HEK293 (cell line): ENCODE results near the gene PACS2.

Source experiments
- CTCF ChIA-PET: fragments of 350-600 bp; formaldehyde crosslinking; extraction: SDS; loops from one replicate; lab custom pipeline; 2021; ENCODE audit warnings: antibody characterized with exemption; lab: Yijun Ruan, JAX
- POLR2A ChIA-PET: fragments of 300-600 bp; formaldehyde crosslinking; extraction: SDS; loops from one replicate; lab custom pipeline; 2020; ENCODE audit warnings: antibody characterized with exemption, inconsistent platforms; lab: Yijun Ruan, JAX
- H3K27ac ChIP-seq: fragments of 200-500 bp; sonication (Bioruptor generic); 2 replicates; pipeline ENCODE4 v1.5.1; 2014; ENCODE audit warnings: low read depth, low read length, control low read depth, inconsistent platforms; ENCODE audit errors: extremely low read depth
- H3K36me3 ChIP-seq, 2 experiments: fragments of 200-500 bp in 1 of 2; sonication (Bioruptor generic) in 1 of 2; 1 replicate in 1 of 2; 2 replicates in 1 of 2; pipeline ENCODE4 v1.5.1; 2014 to 2017; ENCODE audit warnings: inconsistent platforms in 2 of 2, low read length in 2 of 2; ENCODE audit not compliant: control insufficient read depth in 2 of 2, insufficient read depth in 1 of 2
- H3K4me1 ChIP-seq: fragments of 200-500 bp; sonication (Bioruptor generic); 2 replicates; pipeline ENCODE4 v1.5.1; 2014; ENCODE audit warnings: mild to moderate bottlenecking, low read length, inconsistent platforms; ENCODE audit not compliant: control insufficient read depth, insufficient read depth
- H3K4me3 ChIP-seq: 2 replicates; pipeline ENCODE4 v1.5.1; 2011; ENCODE audit warnings: low read depth, mild to moderate bottlenecking, control low read depth, low read length, moderate library complexity
- H3K9me3 ChIP-seq: fragments of 200-500 bp; sonication (Bioruptor generic); 2 replicates; pipeline ENCODE4 v1.5.1; 2014; ENCODE audit warnings: low read depth, low read length, inconsistent platforms; ENCODE audit not compliant: control insufficient read depth, insufficient read depth
- ATF2 ChIP-seq: fragments of 450-650 bp; formaldehyde crosslinking; IDR thresholded peaks from 2 replicates; pipeline ENCODE4 v1.5.1; 2016; ENCODE audit warnings: missing biosample characterization, missing genetic modification characterization, low read depth
- KLF1 ChIP-seq: fragments of 450-650 bp; formaldehyde crosslinking; IDR thresholded peaks from 2 replicates; pipeline ENCODE4 v1.5.1; 2016; ENCODE audit warnings: missing biosample characterization, missing genetic modification characterization
- KLF16 ChIP-seq: fragments of 450-650 bp; formaldehyde crosslinking; IDR thresholded peaks from 2 replicates; pipeline ENCODE4 v1.5.1; 2017; ENCODE audit warnings: missing biosample characterization, missing genetic modification characterization
- PATZ1 ChIP-seq: fragments of 450-650 bp; formaldehyde crosslinking; IDR thresholded peaks from 2 replicates; pipeline ENCODE4 v1.5.1; 2016; ENCODE audit warnings: missing biosample characterization, missing genetic modification characterization
- SALL2 ChIP-seq: fragments of 450-650 bp; formaldehyde crosslinking; IDR thresholded peaks from 2 replicates; pipeline ENCODE4 v1.5.0; 2017; ENCODE audit warnings: missing biosample characterization, mild to moderate bottlenecking, missing genetic modification characterization, borderline replicate concordance
- SP3 ChIP-seq: fragments of 450-650 bp; formaldehyde crosslinking; IDR thresholded peaks from 2 replicates; pipeline ENCODE4 v1.5.1; 2016; ENCODE audit warnings: missing biosample characterization, missing genetic modification characterization
- ZBTB11 ChIP-seq: fragments of 450-650 bp; formaldehyde crosslinking; conservative IDR thresholded peaks from 2 replicates; pipeline ENCODE4 v1.5.1; 2016; ENCODE audit warnings: low read depth, missing biosample characterization, missing genetic modification characterization
- ZNF121 ChIP-seq: fragments of 450-650 bp; formaldehyde crosslinking; IDR thresholded peaks from 2 replicates; pipeline ENCODE4 v1.5.1; 2016; ENCODE audit warnings: missing biosample characterization, missing genetic modification characterization
- ZNF133 ChIP-seq: fragments of 450-650 bp; formaldehyde crosslinking; IDR thresholded peaks from 2 replicates; pipeline ENCODE4 v1.5.1; 2016; ENCODE audit warnings: missing biosample characterization, missing genetic modification characterization
- ZNF140 ChIP-seq: fragments of 450-650 bp; formaldehyde crosslinking; IDR thresholded peaks from 2 replicates; pipeline ENCODE4 v1.5.1; 2016; ENCODE audit warnings: missing biosample characterization, missing genetic modification characterization
- ZNF148 ChIP-seq: fragments of 450-650 bp; formaldehyde crosslinking; IDR thresholded peaks from 2 replicates; pipeline ENCODE4 v1.5.0; 2017; ENCODE audit warnings: missing biosample characterization, missing genetic modification characterization, borderline replicate concordance
- ZNF19 ChIP-seq: fragments of 450-650 bp; formaldehyde crosslinking; IDR thresholded peaks from 2 replicates; pipeline ENCODE4; 2016; ENCODE audit warnings: missing biosample characterization, missing genetic modification characterization, low read depth
- ZNF214 ChIP-seq: fragments of 450-650 bp; formaldehyde crosslinking; IDR thresholded peaks from 2 replicates; pipeline ENCODE4 v1.5.1; 2017; ENCODE audit warnings: missing biosample characterization, mild to moderate bottlenecking, missing genetic modification characterization, borderline replicate concordance
- ZNF37A ChIP-seq: fragments of 450-650 bp; IDR thresholded peaks from 2 replicates; pipeline ENCODE4 v1.5.1; 2018; ENCODE audit warnings: missing biosample characterization, missing genetic modification characterization
- ZNF391 ChIP-seq: fragments of 450-650 bp; formaldehyde crosslinking; IDR thresholded peaks from 2 replicates; pipeline ENCODE4 v1.5.1; 2016; ENCODE audit warnings: low read depth, missing biosample characterization, missing genetic modification characterization, borderline replicate concordance
- ZNF549 ChIP-seq: fragments of 450-650 bp; IDR thresholded peaks from 2 replicates; pipeline ENCODE4 v1.5.1; 2018; ENCODE audit warnings: missing biosample characterization, missing genetic modification characterization, mild to moderate bottlenecking, inconsistent platforms, moderate library complexity
- ZNF624 ChIP-seq: fragments of 450-650 bp; formaldehyde crosslinking; IDR thresholded peaks from 2 replicates; pipeline ENCODE4 v1.5.1; 2017; ENCODE audit warnings: missing biosample characterization, missing genetic modification characterization

Gene PACS2

GRCh38 chr14:105398726-105399465, 84.3 kb downstream of the PACS2 start (continued):
- no peak for TF ChIP-seq PATZ1 (tag by site-specific recombination)
- no peak for TF ChIP-seq ZNF391 (tag by site-specific recombination)
- no peak for TF ChIP-seq ZNF121 (tag by site-specific recombination)
- TF ChIP-seq ZNF133 (tag by site-specific recombination), result no peak
- no peak for TF ChIP-seq ZNF214 (tag by site-specific recombination)
- no peak for TF ChIP-seq ZNF19 (tag by site-specific recombination)
- no peak for TF ChIP-seq SALL2 (tag by site-specific recombination)
- TF ChIP-seq SP3 (tag by site-specific recombination), result peak; percentile 80
- no peak for TF ChIP-seq ZNF624
- TF ChIP-seq ZNF549 (tag by site-specific recombination), result no peak
- TF ChIP-seq ZBTB11 (tag by site-specific recombination), result peak; percentile 79; the same call in 1 of the 2 replicates

- H3K9me3 ChIP-seq, result no peaks in the 10 kb centered on the region
- TF ChIP-seq KLF1 (tag by site-specific recombination) (no peak), ZNF148 (tag by site-specific recombination) (no peak), KLF16 (tag by site-specific recombination) (no peak), ZNF140 (no peak), ATF2 (tag by site-specific recombination) (no peak), ZNF37A (no peak), PATZ1 (tag by site-specific recombination) (no peak)
- TF ChIP-seq, all 188 proteins: peak for 0
- Histone ChIP-seq H3K4me3 (no peak overlapping the region), H3K27ac (no peak overlapping the region), H3K36me3 (peaks cover 0 to 21% of the 10 kb centered on the region in 2 experiments; a peak in 2 of 3 replicates), H3K4me1 (no peaks in the 10 kb centered on the region)
- ChIA-PET CTCF (interaction anchor here (1.2 kb wide), 1 partner anchor 81 kb away, joined by 3 read pairs; no protein-coding TSS in a partner anchor), POLR2A (no interaction called here)
Observed at GRCh38 chr14:105399466-105399775, 84.9 kb downstream of the PACS2 start.
